HG03521 (cell line): ENCODE measurements around the gene SYT7.

Experiments
- ATAC-seq: cut with Tn5 transposase; IDR thresholded peaks from one replicate; pipeline ENCODE4 v1.9.1; 2021; ENCODE audit warnings: mild to moderate bottlenecking, moderate library complexity; ENCODE audit not compliant: unreplicated experiment

The SYT7 gene

DNA sequence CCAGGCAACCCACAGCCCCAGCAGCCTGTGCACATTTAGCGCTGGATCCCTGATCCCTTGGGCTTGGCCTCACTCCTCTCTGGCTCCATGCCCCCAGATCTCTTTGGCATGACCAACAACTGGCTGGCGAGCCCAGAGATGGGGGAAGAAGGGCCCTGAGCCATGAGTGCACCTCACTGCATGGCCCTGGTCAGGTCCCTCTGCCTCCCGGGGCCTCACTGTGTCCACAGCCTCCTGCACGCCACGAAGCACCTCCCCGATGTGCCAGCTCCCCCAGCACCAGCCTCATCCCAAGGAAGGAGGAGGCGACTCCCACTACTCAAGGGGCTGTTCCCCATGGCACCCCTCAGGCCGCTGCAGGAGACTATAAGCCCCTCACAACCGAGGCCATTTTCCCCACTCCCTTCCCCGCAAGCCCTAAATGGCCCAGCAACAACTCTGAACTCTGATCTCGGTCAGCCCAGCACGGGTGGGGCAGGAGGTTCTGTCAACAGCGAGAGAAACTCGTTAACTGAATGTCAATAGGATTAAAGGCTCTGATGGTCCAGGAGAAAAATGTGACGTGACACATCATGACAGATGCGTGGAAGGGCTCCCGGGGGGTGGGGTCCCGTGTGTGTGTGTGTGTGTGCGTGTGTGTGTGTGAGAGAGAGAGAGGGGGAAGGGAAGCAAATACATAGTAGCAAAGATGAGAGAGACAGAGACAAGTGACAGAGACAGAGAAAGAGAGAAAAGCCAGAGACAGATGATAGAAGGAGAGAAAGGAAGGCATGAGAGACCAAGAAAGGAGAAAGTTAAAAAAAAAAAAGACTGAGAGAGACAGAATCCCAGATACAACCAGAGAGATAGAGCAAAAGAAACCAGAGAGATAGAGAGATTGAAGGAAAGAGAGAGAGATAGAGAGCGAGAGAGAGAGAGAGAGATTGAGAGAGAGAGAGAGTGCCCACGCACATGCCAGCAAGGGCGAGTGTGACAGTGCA lies 28.4 kb upstream of the SYT7 start:
- ATAC-seq: no peak

DNA sequence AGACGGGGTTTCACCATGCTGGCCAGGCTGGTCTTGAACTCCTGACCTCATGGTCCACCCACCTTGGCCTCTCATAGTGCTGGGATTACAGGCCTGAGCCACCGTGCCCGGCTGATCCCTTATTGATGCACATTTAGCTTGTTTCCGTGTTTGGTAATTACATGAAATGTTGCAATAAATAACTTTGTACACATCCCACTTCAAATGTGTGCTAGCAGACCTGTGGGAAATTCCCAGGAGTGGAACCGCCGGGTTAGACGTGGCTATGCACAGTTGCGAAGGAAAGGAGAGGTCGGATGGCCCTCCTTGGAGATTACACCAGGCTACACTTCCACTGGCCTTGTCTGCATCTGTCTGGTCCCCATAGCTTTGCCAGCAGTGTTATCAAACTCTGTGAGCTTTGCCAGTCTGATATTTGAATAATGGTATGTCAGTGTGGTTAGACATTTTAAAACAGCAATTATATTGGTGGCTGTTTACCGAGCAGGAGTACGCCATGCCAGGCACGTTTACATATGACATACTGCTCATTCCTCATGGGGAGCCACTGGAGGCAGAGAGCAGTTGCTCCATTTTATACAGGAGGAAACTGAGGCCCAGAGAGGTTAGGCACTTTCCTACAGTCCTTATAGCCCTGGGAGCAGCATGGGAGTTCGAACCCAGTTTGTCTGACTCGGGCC lies 27.2 kb upstream of the SYT7 start:
- ATAC-seq: no peak

DNA sequence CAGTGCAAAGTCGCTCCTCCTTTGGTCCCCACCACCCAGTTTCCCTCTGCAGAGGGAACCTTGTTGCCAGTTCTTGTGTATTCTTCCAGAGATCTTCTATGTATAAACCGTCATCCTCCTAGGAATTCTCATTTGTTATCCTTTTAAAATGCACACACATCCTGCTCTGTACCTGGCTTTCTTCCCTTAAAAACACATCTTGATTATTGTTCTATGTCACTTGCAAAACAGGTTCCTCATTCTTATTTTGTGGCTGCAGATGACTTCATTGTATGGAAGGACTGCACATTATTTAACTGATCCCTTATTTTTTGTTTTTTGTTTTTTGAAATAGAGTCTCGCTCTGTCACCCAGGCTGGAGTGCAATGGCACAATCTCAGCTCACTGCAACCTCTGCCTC lies 26.6 kb upstream of the SYT7 start:
- no peak for ATAC-seq

DNA sequence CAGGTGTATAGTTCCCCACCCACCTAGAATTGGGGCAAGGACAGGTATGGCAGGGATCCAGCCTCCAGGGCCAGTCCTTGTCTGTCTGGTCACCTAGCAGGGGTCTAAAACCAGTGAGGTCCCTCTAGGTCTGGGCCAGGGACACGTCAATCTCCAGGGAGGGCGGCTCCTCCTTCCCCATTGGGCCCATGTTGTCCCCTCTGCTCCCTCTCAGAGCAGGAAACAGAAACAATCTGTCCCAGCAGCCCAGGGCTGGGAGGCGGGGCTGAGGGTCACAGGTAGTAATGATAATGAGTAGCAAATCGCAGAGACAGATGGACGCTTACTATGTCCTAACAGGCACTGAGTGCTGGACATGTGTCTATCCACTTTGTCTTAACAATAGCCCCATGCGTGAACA lies 22.8 kb upstream of the SYT7 start:
- no peak for ATAC-seq

DNA sequence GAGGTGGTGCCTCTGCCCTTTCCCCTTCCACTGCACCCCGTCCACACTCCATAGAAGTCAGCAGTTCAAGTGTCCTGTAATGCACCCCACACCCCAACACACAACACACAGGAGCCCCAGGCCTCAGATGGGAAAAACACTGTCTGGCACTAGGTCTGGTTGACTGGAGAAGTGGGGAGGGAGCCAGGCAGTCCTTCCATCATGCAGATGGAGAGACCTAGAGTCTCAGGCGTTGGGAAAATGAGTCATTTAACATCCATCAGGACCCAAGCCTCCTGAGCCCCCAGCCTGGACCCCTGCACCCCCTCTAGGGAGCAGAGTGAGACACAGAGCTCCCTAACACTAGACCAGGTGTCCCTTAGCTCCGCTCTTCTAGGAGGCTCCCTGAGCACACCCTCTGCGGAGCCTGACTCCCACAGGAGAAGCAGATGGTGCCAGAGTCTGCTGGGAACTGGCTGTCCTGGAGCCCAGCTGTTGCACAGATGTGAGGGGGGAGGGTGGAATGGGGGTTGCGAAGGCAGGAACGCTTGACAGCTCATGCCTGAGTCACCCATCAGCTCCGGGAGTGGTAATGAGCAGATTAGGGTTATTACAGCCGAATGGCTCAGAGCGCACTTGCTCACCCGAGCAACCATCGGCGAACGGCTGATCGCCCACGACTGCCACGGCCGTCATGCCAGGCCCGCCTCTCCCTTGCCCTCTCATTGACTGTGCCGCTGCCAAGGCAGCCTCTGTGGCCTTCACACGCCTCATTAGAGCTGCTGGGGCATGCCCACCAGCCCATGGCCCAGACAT lies 22.1 kb upstream of the SYT7 start:
- no peak for ATAC-seq

DNA sequence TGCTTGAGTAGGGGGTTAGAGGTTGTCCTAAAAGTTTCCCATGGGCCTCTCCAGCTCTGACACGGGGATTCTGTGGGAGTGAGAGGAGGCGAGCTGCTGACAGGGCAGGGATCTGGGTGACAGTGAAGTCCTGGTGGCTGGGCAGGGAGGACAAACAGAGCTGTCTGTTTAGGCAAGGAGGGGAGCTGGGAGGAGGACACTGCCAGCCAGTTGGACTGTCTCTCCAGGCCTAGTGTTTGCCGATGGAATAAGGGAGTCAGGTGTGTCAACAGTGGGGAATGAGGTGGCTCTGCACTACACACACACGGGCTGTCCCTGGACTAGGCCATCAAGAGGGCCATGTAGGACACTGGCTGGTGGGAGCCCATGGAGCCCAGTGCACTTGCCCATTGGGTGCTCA lies 20.6 kb upstream of the SYT7 start:
- no peak for ATAC-seq

DNA sequence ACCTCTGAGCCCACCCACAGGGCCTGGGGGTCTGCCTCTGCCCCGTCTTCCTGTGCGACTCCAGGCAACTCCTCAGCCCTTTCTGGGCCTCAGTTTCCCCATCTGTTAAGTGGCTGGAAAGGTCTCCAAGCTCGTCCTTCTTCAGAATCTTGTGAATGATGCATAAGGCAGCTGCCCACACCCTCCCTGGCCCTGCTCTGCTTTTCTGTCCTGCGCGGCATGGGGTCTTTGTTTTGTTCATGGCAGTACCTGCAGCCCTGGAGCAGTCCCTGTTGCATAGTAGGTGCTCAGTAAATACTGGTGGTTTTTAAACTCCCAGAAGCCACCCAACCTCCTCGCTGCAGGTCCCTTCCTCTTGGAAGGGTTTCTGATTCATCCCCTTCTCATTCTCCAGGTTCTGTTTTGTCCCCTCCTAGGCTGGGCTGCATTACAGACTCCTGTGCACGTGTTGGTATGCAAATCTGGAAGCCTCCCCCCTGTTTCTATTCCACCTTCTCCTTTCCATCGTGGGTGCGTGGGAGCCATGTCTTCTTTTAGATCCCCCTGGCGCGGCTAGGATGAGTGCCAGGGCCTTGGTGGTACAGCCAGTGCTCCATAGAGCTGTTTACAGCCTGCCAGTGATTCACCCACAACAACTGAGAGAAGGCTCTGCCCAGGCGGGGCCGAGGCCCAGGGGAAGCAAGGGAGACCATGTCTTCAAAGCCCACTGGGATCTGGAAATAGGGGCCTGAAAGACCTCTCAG lies 19.3 kb upstream of the SYT7 start:
- no peak for ATAC-seq

DNA sequence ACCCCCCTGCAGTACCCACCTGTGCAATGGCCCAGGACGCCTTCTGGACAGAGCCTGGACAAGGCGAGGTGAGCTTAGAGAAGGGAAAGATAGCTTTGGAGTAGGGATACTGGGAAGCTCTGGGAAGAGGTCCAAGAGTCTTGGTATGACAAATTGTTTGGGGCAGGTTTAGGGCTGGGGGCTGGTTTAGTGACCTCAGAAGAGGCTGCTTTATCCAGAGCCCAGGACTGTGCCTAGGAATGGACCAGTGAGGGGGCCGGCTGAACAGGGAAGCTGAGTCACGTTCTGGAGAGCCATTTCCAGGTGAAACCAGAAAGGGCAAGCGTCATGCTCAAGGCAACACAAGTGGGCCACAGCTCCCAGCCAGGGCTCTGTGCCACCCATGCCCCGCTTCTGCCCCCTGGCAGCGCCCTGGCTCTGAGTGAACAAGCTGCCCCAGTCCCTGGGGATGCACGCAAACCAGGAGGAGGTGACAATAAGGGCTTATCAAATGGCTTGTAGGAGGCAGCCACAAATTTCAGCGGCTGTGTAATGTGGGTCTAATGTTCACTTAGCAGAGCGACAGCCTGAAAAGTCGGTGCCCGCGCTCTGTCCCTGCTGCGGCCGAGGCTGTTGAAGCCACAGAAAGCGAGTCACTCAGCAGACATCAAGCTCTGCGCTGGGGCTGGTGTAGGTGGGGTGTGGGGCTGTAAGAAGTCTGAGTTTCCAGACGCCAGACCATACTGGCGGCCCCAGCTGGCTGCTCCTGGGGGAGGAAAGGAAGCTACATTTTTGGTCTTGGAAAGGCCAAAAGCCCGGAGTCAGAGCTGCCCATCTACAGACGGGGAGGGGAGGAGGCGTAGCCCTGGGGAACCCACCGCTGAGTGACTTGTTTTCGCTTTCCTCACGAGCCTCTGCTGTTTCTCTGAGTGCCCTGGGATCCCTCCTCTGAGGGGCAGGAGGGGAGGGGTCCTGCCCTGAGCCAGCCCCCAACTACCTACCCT lies 18.3 kb upstream of the SYT7 start:
- no peak for ATAC-seq

DNA sequence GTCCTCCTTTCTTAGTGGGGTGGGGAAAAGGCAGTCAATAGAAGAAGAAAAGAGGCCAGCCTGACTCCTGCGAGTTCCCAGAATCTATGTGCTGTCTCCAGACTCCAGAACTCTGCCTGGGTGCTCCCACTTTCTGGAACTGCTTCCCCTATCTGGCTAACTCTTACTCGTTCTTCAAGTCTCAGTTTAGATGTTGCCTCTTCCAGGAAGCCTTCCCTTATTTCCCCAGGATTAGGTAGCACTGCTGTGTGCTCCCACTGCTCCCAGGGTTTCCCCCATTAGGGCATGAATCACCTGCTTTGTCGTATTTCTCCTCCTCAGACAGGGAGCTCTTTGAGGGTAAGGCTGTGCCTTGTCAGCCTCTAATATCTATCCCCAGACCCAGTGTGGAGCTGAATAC lies 17.5 kb upstream of the SYT7 start:
- ATAC-seq: no peak

DNA sequence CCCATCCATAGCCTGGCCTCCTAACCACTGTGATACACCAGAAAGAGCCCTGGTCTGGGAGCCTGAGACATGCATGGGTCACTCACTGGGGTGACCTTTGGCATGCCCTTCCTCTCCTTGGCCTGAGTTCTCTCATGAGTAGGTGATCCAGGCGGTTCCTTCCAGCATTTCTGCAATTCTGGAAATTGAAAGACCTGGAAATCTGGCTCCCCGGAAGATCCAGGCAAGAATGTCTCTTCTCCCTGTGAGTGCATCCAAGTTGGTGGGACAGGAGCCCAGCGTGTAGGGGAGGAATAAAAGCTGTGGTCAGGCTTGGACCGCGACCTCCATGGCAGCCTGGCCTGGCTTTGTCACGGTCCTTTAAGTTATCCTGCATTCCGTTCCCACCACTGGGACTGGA lies 16.1 kb upstream of the SYT7 start:
- no peak for ATAC-seq

DNA sequence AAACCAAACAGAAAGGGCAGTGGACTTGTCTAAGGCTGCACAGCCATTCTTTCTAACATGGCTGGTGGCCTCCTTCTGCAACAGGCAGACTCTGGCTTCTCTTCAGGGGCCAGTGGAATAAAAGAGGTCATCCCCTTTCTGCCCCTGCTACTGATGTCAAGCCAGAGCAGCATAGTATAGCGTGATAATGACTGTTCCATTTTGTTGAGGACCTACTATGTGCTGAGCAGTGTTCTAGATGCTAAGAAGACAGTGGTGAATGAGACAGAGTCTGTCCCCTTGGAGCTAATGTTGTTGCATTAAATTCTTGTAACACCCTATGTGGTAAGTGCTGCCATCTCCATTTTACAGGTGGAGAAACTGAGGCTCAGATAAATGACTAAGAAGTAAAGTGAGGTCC lies 15.7 kb upstream of the SYT7 start:
- no peak for ATAC-seq

DNA sequence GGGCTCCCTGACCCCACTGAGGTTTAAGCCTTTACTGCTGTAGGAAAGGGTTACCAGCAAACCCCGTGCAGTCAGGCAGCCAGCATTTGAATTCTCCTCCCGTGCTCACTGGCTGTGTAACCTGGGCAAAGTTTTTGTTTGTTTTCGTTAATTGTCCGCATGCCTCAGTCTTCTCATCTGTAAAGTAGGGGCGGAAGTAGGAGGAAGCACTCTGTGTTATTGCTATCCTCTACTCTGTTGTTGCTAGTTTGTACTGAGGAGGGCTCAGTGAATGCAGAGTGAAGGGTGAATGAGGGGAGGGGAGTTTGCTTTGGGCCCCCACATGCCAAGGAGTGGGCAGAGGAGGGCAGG lies 14.0 kb upstream of the SYT7 start:
- ATAC-seq: no peak

DNA sequence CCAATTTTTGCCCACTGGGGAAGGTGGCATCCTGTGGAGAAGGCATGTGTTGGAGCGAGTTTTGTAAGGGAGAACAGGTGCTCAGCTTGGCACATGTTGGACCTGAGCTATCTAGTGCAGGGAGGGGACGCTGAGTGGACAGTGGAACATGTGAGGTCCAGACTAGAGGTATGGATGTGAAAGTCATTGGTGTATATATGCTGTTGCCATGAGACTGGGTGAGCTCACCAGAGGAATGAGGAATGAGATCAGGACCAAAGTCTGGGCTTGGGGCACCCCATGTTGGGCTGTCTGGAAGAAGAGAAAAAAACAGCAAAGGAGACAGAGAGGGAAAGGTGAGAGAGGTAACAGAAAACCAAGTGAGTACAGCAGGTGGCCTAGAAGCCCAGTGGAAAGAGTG lies 12.3 kb upstream of the SYT7 start:
- no peak for ATAC-seq

DNA sequence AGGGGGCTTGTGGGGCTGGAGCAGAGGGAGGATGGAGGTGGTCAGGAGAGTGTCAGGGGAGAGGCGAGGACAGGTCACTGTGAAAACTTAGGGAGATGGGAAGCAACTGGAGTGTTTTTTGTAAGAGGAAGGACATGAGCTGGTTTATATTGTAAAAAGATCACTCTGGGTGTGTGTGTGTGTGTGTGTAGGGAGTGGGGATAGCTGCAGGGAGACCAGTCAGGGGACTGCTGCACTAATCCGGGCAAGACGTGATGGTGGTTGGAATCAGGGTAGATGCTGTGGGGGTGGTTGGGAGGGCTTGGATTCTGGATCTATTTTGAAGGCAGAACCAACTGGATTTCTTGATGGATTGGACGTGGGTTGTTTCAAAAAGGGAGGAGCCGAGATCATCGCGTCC lies 11.3 kb upstream of the SYT7 start:
- no peak for ATAC-seq

DNA sequence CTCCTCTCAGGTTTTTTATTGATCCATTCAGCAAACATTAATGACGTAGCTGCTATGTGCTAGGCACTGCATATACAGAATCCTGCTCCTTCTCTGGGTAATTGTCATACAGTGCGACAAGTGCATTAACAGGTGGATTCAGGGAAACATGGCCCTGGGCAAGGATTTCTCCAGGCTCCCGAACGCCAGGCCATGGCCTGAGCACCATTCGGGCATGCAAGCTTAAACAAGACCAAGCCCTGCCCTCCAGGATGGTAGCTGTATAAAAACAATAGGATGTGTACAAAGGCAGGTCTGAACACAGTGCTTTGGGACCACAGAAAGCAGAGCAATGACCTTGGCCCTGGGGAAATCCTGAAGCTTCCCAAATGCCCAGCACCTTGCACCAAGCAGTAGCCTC lies 9.1 kb upstream of the SYT7 start:
- no peak for ATAC-seq

DNA sequence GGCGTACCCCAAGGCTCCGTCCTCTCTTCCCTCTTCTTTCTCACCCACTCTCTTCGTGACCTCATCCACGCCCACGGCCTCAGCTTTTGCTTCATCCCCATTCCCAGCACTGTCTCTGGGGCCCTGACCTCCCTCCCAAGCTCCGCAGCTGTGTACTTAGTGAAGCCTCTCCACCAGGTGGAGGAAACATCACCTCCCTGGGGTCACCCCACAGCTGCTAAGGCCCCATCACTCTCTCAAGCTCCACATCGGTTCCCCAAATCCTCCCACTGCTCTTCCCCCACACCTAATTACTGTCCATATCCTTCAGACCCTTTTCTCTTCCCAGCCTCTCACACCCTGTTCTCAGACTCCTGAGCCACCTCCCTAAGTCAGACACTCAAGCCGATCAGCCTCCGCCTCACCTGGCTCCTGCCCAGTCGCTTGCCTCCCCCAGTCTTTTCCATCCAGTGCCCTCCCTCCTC lies 7.9 kb upstream of the SYT7 start:
- no peak for ATAC-seq

DNA sequence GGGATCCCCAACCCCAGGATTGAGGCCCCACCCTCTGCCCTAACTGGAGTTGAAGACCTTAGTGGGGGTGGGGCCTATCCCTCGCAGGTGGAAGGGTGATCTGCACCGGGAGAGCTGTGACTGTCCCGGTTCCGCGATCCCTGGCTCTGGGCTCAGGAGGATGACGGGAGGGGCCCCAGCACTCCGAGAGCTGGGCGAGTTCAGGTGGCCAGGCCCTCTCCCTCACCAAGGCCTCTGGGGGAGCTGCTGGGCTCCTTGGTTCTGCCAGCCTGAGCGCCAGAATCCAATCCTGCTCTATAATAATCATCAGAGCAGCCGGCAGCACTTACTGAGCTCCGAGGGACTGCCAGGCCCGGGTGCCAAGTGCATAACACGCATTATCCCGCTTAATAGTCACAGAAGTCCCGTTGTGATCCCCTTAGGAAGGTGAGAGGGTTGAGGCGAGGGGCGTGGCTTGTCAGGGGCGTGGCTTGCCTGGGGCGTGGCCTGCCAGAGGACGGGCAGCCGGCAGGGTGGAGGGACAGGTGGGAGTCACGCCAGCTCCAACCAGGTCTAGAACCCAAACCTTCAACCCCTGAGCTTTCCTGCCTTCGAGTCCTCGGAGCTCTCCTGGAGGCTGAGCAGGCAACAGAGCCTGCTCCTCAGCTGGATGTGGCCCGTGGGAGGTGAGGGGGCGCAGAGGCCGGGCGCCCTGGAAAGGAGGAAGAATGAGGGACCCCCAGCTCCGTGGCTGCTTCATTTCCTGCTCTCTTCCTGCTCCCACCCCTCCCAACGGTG lies 7.3 kb upstream of the SYT7 start:
- ATAC-seq: no peak

DNA sequence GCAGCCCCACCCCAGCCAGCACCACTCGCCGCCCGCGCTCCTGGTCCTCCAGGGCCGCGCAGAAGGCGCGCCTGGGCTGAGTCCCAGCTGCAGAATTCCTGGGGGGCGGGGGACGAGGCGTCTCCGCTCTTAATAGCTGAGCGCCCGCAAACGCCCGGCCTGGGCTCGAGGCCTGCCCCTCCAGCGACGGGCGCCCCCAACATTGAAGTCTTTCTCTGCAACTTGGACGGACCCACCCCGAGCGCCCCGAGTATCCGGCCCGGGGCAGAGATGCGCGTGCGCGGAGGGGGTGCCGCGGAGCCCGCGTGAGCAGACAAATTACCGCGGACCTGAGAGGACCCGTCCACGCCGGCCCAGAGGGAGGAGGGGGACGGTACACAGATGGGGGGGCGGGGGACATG lies 6.7 kb upstream of the SYT7 start:
- ATAC-seq: no peak
